Embryonic facial prominence (tissue), 1 donor: ENCODE measurements around the gene JDP2.
A peak's percentile ranks its signal among the peaks of the same experiment; 100 is the strongest.

Experiments used
- DNase-seq: peaks from one replicate; pipeline ENCODE4 v3.0.0-alpha.2; 2016; ENCODE audit errors: extremely low spot score

The JDP2 gene

GRCh38 chr14:75437201-75438143, 9.7 kb downstream of the JDP2 start:
- no peak for DNase-seq

GRCh38 chr14:75438486-75439080, 10.8 kb downstream of the JDP2 start:
- DNase-seq = no peak

GRCh38 chr14:75439989-75440388, 12.2 kb downstream of the JDP2 start:
- DNase-seq = no peak

- DNase-seq = no peak
Measured at GRCh38 chr14:75440733-75441477, 13.1 kb downstream of the JDP2 start.

GRCh38 chr14:75441728-75442127, 13.9 kb downstream of the JDP2 start:
- no peak for DNase-seq

GRCh38 chr14:75442166-75442565, 14.3 kb downstream of the JDP2 start:
- no peak for DNase-seq

GRCh38 chr14:75442642-75443041, 14.8 kb downstream of the JDP2 start:
- no peak for DNase-seq

- no peak for DNase-seq
Measured at GRCh38 chr14:75443203-75443969, 15.6 kb downstream of the JDP2 start.

- no peak for DNase-seq
Measured at GRCh38 chr14:75445236-75445635, 17.4 kb downstream of the JDP2 start.

GRCh38 chr14:75445963-75446362, 18.1 kb downstream of the JDP2 start:
- DNase-seq = no peak

GRCh38 chr14:75446447-75446846, 18.6 kb downstream of the JDP2 start:
- no peak for DNase-seq

GRCh38 chr14:75448209-75448608, 20.4 kb downstream of the JDP2 start:
- DNase-seq = no peak

- DNase-seq = no peak
Measured at GRCh38 chr14:75449036-75449435, 21.2 kb downstream of the JDP2 start.

GRCh38 chr14:75449696-75450095, 21.9 kb downstream of the JDP2 start:
- DNase-seq = no peak

- no peak for DNase-seq
Measured at GRCh38 chr14:75450381-75451276, 22.8 kb downstream of the JDP2 start.

GRCh38 chr14:75452324-75452723, 24.5 kb downstream of the JDP2 start:
- no peak for DNase-seq

- peak; percentile 45 for DNase-seq
Measured at GRCh38 chr14:75452900-75453816, 25.3 kb downstream of the JDP2 start.

GRCh38 chr14:75453817-75454434, 26.1 kb downstream of the JDP2 start:
- DNase-seq = no peak

GRCh38 chr14:75454963-75455546, 27.2 kb downstream of the JDP2 start:
- no peak for DNase-seq
